ENCODE data around the gene TANGO2.

The TANGO2 gene

DNA sequence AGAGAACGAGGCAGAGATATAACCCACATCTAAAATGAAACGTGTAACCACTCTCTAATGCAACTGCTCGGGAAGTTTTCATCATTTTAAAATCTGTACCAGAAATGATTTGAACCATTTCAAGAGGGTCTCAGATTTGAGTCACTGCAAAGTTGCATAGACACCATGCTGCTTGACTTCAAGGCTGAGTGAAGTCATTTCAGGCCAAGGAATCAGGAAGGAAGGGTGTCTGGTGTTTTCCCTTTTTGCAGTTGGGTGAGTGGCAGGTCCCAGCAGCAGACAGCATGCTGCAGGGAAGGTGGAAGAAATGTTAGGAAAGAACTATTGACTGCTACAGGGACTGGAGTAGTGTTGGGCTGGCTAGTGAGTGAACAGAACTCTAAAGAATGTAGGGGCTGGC lies 16.5 kb downstream of the TANGO2 start:
- in situ Hi-C loops (cut with MboI; ENCODE audit: low pct_unique_long_range_greater_than_20kb, low sequenced_read_pairs, unreplicated experiment), result no loop called here
- DNase-seq (ENCODE audit: low spot score), result no peak
- TF ChIP-seq, protein P1, sequence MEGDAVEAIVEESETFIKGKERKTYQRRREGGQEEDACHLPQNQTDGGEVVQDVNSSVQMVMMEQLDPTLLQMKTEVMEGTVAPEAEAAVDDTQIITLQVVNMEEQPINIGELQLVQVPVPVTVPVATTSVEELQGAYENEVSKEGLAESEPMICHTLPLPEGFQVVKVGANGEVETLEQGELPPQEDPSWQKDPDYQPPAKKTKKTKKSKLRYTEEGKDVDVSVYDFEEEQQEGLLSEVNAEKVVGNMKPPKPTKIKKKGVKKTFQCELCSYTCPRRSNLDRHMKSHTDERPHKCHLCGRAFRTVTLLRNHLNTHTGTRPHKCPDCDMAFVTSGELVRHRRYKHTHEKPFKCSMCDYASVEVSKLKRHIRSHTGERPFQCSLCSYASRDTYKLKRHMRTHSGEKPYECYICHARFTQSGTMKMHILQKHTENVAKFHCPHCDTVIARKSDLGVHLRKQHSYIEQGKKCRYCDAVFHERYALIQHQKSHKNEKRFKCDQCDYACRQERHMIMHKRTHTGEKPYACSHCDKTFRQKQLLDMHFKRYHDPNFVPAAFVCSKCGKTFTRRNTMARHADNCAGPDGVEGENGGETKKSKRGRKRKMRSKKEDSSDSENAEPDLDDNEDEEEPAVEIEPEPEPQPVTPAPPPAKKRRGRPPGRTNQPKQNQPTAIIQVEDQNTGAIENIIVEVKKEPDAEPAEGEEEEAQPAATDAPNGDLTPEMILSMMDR (IDR thresholded peaks at IDR 0.05; ENCODE audit: extremely low read depth, insufficient read depth, missing control alignments), result no peak

DNA sequence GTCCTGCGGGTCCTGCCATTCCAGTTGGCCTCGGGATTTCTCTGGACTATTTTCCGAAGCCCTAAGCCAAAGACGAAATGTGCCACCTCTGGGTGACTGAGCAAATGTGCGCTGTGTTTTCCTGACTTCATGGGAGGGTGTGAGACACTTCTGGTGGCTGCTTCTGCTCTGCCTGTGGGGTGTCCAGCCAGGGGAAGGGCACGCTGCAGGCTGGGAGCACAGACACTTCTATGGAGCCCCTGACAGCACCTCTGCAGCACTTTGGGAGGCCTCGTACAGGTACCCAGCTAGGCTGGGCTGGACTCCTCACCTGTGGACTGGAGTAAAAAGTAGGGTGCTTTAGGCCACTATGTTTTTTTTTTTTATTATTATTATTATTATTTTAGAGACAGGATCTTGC lies 17.7 kb downstream of the TANGO2 start:
- no peak for DNase-seq (ENCODE audit: low spot score)
- in situ Hi-C loops (cut with MboI; ENCODE audit: low pct_unique_long_range_greater_than_20kb, low sequenced_read_pairs, unreplicated experiment), result no loop called here

DNA sequence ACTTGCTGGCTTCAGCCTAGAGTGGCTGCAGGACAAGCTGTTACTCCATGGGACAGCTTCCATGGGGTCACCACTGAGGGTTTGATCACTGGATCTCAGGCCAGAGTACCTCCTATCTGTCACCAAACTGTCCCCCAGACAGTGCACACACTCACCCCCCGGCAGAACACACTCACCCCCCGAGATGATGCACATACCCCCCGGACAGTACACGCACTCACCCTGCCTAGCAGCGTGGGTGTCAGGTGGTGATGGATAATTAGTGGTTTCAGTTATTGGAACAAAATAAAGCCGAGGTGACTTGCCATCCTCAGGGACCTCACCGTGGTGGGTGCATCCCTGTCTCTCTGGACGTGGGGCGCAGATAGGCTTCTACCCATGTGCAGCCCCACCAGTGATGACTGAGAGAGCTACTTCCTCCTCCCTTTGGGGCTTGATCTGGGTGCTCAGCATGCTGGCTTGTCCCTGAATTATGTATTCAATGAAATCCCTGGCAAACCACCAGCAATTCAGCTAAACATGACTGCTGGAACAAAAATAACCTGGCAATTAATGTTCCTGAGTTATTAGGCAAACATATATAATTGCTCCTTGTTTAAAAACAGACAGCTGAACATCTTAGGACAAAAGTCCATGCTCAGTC lies 18.9 kb downstream of the TANGO2 start:
- in situ Hi-C loops (cut with MboI; ENCODE audit: low pct_unique_long_range_greater_than_20kb, low sequenced_read_pairs, unreplicated experiment), result no loop called here
- TF ChIP-seq, protein P1 (IDR thresholded peaks at IDR 0.05; ENCODE audit: extremely low read depth, insufficient read depth, missing control alignments), result no peak

More for the DNA sequence above, 17.7 kb downstream of the TANGO2 start:
- TF ChIP-seq, protein P1 (IDR thresholded peaks at IDR 0.05; ENCODE audit: extremely low read depth, insufficient read depth, missing control alignments), result no peak

DNA sequence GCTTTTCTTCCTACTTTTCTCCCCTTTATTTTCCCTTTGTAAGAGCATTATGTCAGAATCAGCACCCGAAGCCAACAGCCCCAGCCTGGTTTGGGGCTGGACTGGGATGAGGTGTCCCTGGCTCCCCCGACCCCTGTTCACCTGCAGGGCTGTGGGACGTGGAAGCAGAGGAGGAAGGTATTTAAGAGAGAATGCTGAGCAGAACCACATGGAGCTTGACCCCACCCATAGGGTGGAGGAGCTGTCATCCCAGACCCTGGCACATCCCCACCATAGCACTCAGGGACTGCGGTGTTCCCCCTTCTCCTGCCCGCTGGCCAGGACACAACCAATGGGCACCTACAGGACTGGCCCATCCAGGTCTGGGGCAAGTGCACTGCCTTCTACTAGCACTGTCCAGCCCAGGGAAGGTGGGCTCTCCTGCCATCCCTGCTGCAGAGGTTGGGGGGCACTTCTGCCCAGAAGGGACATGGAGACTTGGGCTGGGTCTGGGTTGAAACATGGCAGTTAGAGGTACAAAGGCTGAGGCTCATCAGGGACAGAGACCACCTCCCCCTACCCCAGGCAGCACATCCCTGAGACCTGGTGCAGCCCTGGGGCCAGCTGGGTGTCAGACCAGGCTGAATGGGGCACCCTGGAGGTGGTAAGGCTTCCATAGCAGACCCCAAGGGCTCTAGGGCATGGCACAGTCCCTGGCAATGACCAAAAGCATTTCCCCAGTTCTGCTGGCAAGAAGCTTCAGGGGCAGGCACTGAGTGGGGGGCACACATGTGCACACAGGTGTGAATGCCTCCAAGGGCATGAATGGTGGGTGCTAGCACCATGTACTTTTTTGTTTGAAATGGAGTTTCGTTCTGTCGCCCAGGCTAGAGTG lies 19.7 kb downstream of the TANGO2 start:
- TF ChIP-seq, protein P1 (IDR thresholded peaks at IDR 0.05; ENCODE audit: extremely low read depth, insufficient read depth, missing control alignments), result no peak
- in situ Hi-C loops (cut with MboI; ENCODE audit: low pct_unique_long_range_greater_than_20kb, low sequenced_read_pairs, unreplicated experiment), result no loop called here
- DNase-seq (ENCODE audit: low spot score), result no peak

More for the DNA sequence above, 18.9 kb downstream of the TANGO2 start:
- DNase-seq (ENCODE audit: low spot score), result no peak

DNA sequence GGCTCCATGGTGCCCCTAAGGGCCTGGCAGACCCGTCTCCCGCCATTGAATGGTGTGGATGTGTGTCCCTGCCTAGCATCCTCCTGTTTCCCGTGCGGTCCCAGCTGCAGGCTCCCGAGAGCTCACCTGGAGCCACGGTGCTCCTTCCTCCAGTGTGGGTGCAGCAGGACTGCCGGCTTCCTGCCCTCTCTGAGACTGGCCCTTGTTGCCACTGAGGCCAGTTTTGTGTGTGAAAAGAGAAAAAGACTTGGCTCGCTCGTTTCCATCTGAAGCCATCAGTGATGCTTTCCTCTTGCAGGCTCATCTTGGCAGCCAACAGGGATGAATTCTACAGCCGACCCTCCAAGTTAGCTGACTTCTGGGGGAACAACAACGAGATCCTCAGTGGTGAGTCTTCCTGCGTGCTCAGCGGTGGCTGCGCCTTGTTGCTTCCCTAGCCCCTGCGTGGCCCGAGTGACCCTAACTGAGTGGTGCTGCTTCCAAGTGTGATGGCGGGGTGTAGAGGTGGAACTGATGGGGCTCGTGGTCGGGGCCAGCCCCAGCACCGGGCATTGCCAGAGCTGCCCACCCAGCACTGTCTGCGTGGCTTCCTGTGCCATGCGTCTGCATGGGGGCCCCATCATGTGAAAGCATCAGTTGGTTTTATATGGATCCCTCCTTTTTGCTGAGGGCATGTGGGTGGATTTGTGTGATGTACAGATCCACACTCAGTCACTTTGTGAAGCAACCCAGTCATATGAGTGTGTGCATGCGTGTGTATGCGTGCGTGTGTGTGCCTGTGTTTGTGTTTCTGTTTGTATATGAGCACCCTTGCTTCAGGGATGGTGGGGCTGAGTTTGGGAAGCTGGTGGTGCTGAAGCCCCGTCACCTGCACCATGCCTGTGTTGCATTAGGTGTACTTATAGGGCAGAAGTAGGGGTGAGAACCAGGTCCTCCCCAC lies 22.4 kb downstream of the TANGO2 start:
- in situ Hi-C loops (cut with MboI; ENCODE audit: low pct_unique_long_range_greater_than_20kb, low sequenced_read_pairs, unreplicated experiment), result no loop called here

More for the DNA sequence above, 22.4 kb downstream of the TANGO2 start:
- TF ChIP-seq, protein P1 (IDR thresholded peaks at IDR 0.05; ENCODE audit: extremely low read depth, insufficient read depth, missing control alignments), result no peak
- DNase-seq (ENCODE audit: low spot score), result no peak
